Stimulated activated CD4-positive, alpha-beta T cell treated with anti-CD3 and anti-CD28 coated beads, Interleukin-12 subunit alpha, Interleukin-12 subunit beta, amount 100 ng/mL, for 24 hours (primary cell): ENCODE measurements around the gene GRHL3.

Experiments
- DNase-seq, 2 experiments: peaks; one replicate each; pipeline ENCODE4 v3.0.0-alpha.2; 2020; ENCODE audit warnings: low read depth in 2 of 2

The GRHL3 gene

GRCh38 chr1:24392982-24393650 lies 74.0 kb downstream of the GRHL3 start:
- no peak for DNase-seq

GRCh38 chr1:24393892-24394291 lies 74.7 kb downstream of the GRHL3 start:
- DNase-seq: no peak

GRCh38 chr1:24400065-24400464 lies 80.9 kb downstream of the GRHL3 start:
- no peak for DNase-seq

GRCh38 chr1:24403806-24404205 lies 84.6 kb downstream of the GRHL3 start:
- DNase-seq: no peak
